Choroid plexus epithelial cell (primary cell): ENCODE results near the gene MC2R.

Source experiments
- DNase-seq: peaks from one replicate; pipeline ENCODE4 v3.0.0-alpha.2; 2010; ENCODE audit warnings: low read depth
- H3K4me3 ChIP-seq: 2 replicates; pipeline ENCODE4 v1.5.1; 2011; ENCODE audit warnings: low read depth, mild to moderate bottlenecking, control low read depth, low read length, moderate library complexity
- TF ChIP-seq, protein P1 (sequence below): conservative IDR thresholded peaks from 2 replicates; pipeline ENCODE4 v1.5.1; 2011; ENCODE audit warnings: low read depth, mild to moderate bottlenecking, control low read depth, inconsistent platforms, low read length, moderate library complexity

The MC2R gene

DNA sequence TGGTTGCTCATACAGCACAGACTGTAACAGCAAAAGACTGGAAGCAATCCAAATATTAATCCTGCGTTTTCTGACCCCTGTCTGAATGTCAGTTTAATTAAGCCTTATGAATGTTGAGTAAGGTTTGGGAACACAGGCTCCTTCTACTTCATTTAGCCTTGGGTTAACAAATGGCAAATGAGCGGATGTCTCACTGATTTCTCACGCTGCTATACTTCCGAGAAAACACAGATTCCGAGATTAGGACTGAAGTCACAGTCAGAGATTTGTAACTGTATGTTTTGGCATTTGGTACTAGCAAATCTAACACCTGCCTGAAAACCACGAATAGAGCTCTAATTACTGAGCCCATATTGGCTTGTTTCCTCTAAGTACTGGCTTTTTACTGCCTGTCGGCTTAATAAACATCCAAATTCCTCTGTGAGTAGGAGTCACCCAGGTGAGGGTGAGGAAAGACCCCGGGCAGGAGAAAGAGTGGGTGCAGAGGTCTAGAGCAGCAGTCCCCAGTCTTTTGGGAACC lies 80.8 kb downstream of the MC2R start:
- no peak for DNase-seq
- TF ChIP-seq, protein P1, sequence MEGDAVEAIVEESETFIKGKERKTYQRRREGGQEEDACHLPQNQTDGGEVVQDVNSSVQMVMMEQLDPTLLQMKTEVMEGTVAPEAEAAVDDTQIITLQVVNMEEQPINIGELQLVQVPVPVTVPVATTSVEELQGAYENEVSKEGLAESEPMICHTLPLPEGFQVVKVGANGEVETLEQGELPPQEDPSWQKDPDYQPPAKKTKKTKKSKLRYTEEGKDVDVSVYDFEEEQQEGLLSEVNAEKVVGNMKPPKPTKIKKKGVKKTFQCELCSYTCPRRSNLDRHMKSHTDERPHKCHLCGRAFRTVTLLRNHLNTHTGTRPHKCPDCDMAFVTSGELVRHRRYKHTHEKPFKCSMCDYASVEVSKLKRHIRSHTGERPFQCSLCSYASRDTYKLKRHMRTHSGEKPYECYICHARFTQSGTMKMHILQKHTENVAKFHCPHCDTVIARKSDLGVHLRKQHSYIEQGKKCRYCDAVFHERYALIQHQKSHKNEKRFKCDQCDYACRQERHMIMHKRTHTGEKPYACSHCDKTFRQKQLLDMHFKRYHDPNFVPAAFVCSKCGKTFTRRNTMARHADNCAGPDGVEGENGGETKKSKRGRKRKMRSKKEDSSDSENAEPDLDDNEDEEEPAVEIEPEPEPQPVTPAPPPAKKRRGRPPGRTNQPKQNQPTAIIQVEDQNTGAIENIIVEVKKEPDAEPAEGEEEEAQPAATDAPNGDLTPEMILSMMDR = no peak
- no peak overlapping the region for H3K4me3 ChIP-seq
